K562 (cell line): ENCODE data around the gene CDNF. TPM values are rescaled to one million over a fixed set of nuclear protein-coding genes. Genes with fewer than 3 reads are reported as not detected.

Experiments used
- ATAC-seq: fragments of 200-7000 bp; cut with Tn5 transposase; 3 replicates; pipeline ENCODE4 v1.9.1; 2020; ENCODE audit warnings: moderate library complexity
- BruUV-seq: library from RNA; stranded (reverse); fragments of 400-500 nt; replicated peaks from 2 replicates; lab custom pipeline; 2021; lab: Mats Ljungman, UMichigan
- CTCF ChIA-PET: fragments of 300-600 bp; formaldehyde crosslinking; extraction: SDS; loops from one replicate; lab custom pipeline; 2021; ENCODE audit warnings: low intra/inter-chr PET ratio; lab: Yijun Ruan, JAX
- POLR2A ChIA-PET: fragments of 300-600, 350-650 bp; sonication (Branson Sonifier 250); formaldehyde crosslinking; extraction: SDS; loops from one replicate; lab custom pipeline; 2021; ENCODE audit warnings: antibody characterized with exemption, inconsistent platforms; lab: Yijun Ruan, JAX
- DNase-seq, 4 experiments: peaks; one replicate each; pipeline versions ENCODE4 v3.0.0 to v3.0.0-alpha.2; 2011 to 2018; ENCODE audit warnings: low spot score in 3 of 4, mixed read lengths in 3 of 4; ENCODE audit errors: extremely low read depth in 1 of 4
- FAIRE-seq: peaks from 2 replicates; lab custom pipeline; 2011; peaks lifted over from hg19 to GRCh38; lab: Jason Lieb, UNC
- H2AFZ ChIP-seq: 2 replicates; pipeline ENCODE4 v1.6.0; 2011; ENCODE audit warnings: low read depth, low read length, control low read depth, inconsistent platforms
- H3K27ac ChIP-seq: fragments of 200-600 bp; 3 replicates; pipeline ENCODE4 v1.8.0; 2011; ENCODE audit warnings: low read depth, mild to moderate bottlenecking, control low read depth, inconsistent platforms, low read length, moderate library complexity, mixed read lengths; ENCODE audit errors: extremely low read depth
- H3K27me3 ChIP-seq, 2 experiments: fragments of 300-600 bp in 1 of 2; 2 replicates in 1 of 2; 3 replicates in 1 of 2; pipeline versions ENCODE4 v1.6.0 to v1.8.0; 2011; ENCODE audit warnings: inconsistent platforms in 2 of 2, low read length in 2 of 2, mild to moderate bottlenecking in 1 of 2, mixed read lengths in 1 of 2, moderate library complexity in 1 of 2; ENCODE audit not compliant: control insufficient read depth in 2 of 2, insufficient read depth in 2 of 2
- H3K36me3 ChIP-seq: fragments of 300-600 bp; 3 replicates; pipeline ENCODE4 v1.8.0; 2011; ENCODE audit warnings: mild to moderate bottlenecking, low read length, inconsistent platforms; ENCODE audit not compliant: control insufficient read depth, insufficient read depth
- H3K4me1 ChIP-seq, 2 experiments: fragments of 200-600 bp in 1 of 2; replicated peaks in 1 of 2; 2 replicates in 1 of 2; 3 replicates in 1 of 2; pipeline versions ENCODE4 v1.5.1 to v1.8.0; 2011; ENCODE audit warnings: inconsistent platforms in 2 of 2, low read length in 2 of 2, mild to moderate bottlenecking in 1 of 2, mixed read lengths in 1 of 2, moderate library complexity in 1 of 2; ENCODE audit not compliant: control insufficient read depth in 2 of 2, insufficient read depth in 2 of 2
- H3K4me2 ChIP-seq: 2 replicates; pipeline ENCODE4 v1.6.1; 2011; ENCODE audit warnings: low read length, control low read depth, inconsistent platforms, mixed read lengths; ENCODE audit not compliant: insufficient read depth
- H3K4me3 ChIP-seq: fragments of 200-600 bp; sonication (generic), shearing (Covaris generic); 2 replicates; pipeline ENCODE4 v1.5.1; 2016; ENCODE audit warnings: control low read depth, inconsistent platforms
- H3K79me2 ChIP-seq: fragments of 200-600 bp; 3 replicates; pipeline ENCODE4 v1.8.0; 2011; ENCODE audit warnings: low read length, inconsistent platforms; ENCODE audit not compliant: control insufficient read depth, insufficient read depth
- H3K9ac ChIP-seq, 2 experiments: 2 replicates each; pipeline versions ENCODE4 v1.6.0 to v1.6.1; 2011; ENCODE audit warnings: low read depth in 2 of 2, low read length in 2 of 2, control low read depth in 1 of 2, inconsistent platforms in 1 of 2, mild to moderate bottlenecking in 1 of 2, mixed read lengths in 1 of 2; ENCODE audit not compliant: insufficient read depth in 1 of 2
- H3K9me1 ChIP-seq: one replicate; pipeline ENCODE4 v1.6.0; 2011; ENCODE audit warnings: inconsistent platforms, mild to moderate bottlenecking, low read length, moderate library complexity; ENCODE audit not compliant: control insufficient read depth, insufficient read depth
- H3K9me3 ChIP-seq: replicated peaks from 2 replicates; pipeline ENCODE4 v1.5.1; 2011; ENCODE audit warnings: low read depth, low read length, inconsistent platforms; ENCODE audit not compliant: control insufficient read depth, insufficient read depth
- H4K20me1 ChIP-seq: replicated peaks from 2 replicates; pipeline ENCODE4 v1.6.1; 2011; ENCODE audit warnings: low read length, inconsistent platforms, mixed read lengths; ENCODE audit not compliant: control insufficient read depth, insufficient read depth
- EHMT2 ChIP-seq: fragments of 450-650 bp; IDR thresholded peaks from 2 replicates; pipeline ENCODE4 v1.6.1; 2018; ENCODE audit warnings: antibody characterized with exemption
- HDAC8 ChIP-seq: fragments of 450-650 bp; IDR thresholded peaks from 2 replicates; pipeline ENCODE4 v1.6.1; 2016; ENCODE audit warnings: mild to moderate bottlenecking, missing genetic modification characterization, moderate library complexity, missing compliant biosample characterization
- L3MBTL2 ChIP-seq: fragments of 450-650 bp; IDR thresholded peaks from 2 replicates; pipeline ENCODE4 v1.6.1; 2016; ENCODE audit warnings: mild to moderate bottlenecking, moderate library complexity
- MAFG ChIP-seq: fragments of 450-650 bp; conservative IDR thresholded peaks from 2 replicates; pipeline ENCODE4 v1.6.1; 2016; ENCODE audit warnings: missing genetic modification characterization, missing compliant biosample characterization
- MEF2A ChIP-seq: IDR thresholded peaks from 2 replicates; pipeline ENCODE4 v1.6.1; 2011; ENCODE audit warnings: low read depth, mild to moderate bottlenecking, low read length, moderate library complexity; ENCODE audit not compliant: control insufficient read depth
- RAD21 ChIP-seq, 2 experiments: fragments of 250-450 bp in 1 of 2; fragments of 450-650 bp in 1 of 2; sonication (Bioruptor Pico) in 1 of 2; formaldehyde crosslinking in 1 of 2; IDR thresholded peaks in 1 of 2; conservative IDR thresholded peaks in 1 of 2; 2 replicates each; pipeline versions ENCODE4 v1.4.0 to v1.8.0; 2020 to 2022; ENCODE audit warnings: mild to moderate bottlenecking in 2 of 2, moderate library complexity in 1 of 2
- RB1 ChIP-seq: fragments of 450-650 bp; IDR thresholded peaks from 2 replicates; pipeline ENCODE4 v1.6.1; 2017; ENCODE audit warnings: low read depth, mild to moderate bottlenecking
- SIN3A ChIP-seq, 2 experiments: fragments of 150-350 bp in 1 of 2; IDR thresholded peaks; 2 replicates each; pipeline ENCODE4 v1.6.1; 2011 to 2016; ENCODE audit warnings: borderline replicate concordance in 2 of 2, low read depth in 2 of 2, low read length in 2 of 2, mild to moderate bottlenecking in 2 of 2, moderate library complexity in 2 of 2; ENCODE audit not compliant: control insufficient read depth in 1 of 2
- SRSF1 ChIP-seq: fragments of 200-400 bp; formaldehyde crosslinking; IDR thresholded peaks from 2 replicates; pipeline ENCODE4 v1.6.1; 2017; ENCODE audit warnings: mild to moderate bottlenecking, low read depth, low read length, moderate library complexity
- ZBTB40 ChIP-seq, 2 experiments: fragments of 450-650 bp in 1 of 2; sonication (generic) in 1 of 2; formaldehyde crosslinking in 1 of 2; IDR thresholded peaks; 2 replicates each; pipeline versions ENCODE4 v1.7.1 to v1.9.0; 2016 to 2022; ENCODE audit warnings: inconsistent platforms in 1 of 2, mild to moderate bottlenecking in 1 of 2, missing genetic modification reagents in 1 of 2
- ZNF512 ChIP-seq: IDR thresholded peaks from 2 replicates; pipeline ENCODE4 v1.6.1; 2016; ENCODE audit warnings: missing genetic modification characterization, missing compliant biosample characterization
- whole genome bisulfite sequencing: fragments of 100-300 bp; shearing (Covaris generic); methylation state at CpG from one replicate; pipeline ENCODE4 v1.1.6; 2016; ENCODE audit warnings: low coverage, mixed read lengths; ENCODE audit not compliant: insufficient coverage; ENCODE audit errors: missing lambda C conversion rate; 5-methylcytosine and 5-hydroxymethylcytosine counted together
- in situ Hi-C: fragments of 300-500 bp; cut with MboI; formaldehyde crosslinking; loops from 4 replicates; pipeline ENCODE4 v1.15.0; 2018; ENCODE audit warnings: inconsistent platforms, mixed read lengths
- intact Hi-C: fragments of 100-400 bp; cut with micrococcal nuclease; formaldehyde crosslinking; loops from 2 replicates; pipeline ENCODE4 v1.14.2; 2022
- polyA plus RNA-seq, 8 experiments: library from polyadenylated mRNA; depleted of rRNA in 4 of 8; stranded (reverse) in 5 of 8; unstranded in 3 of 8; fragments of >200 nt; fragmentation: Nextera tagmentation in 2 of 8; fragmentation: Illumina TruSeq in 1 of 8; extraction: Ambion mirVana in 2 of 8; extraction: Trizol in 1 of 8; gene quantifications; 2 replicates each; pipeline versions ENCODE4 v1.2.1 to v1.2.3, GENCODE V29; 2011 to 2014; ENCODE audit warnings: inconsistent platforms in 1 of 8, missing spikeins in 1 of 8
- total RNA-seq, 7 experiments: library from RNA; depleted of rRNA in 6 of 7; stranded (reverse); fragments of >200 nt in 6 of 7; fragmentation: Illumina TruSeq in 2 of 7; extraction: Trizol in 2 of 7; gene quantifications; 2 replicates each; pipeline versions ENCODE4 v1.2.1 to v1.2.3, GENCODE V29; 2011 to 2021; ENCODE audit warnings: low replicate concordance in 1 of 7

Gene CDNF
- total and polyA plus RNA-seq, 9 of the 15 experiments (the other 6 are each of a cell fraction or from before 2014, with no cell fraction given): 0.18 to 1.6 (median 0.61) TPM

- Histone ChIP-seq H3K9ac (no peak overlapping the region), H3K36me3 (no peaks in the 10 kb centered on the region), H2AFZ (peak overlapping the region; percentile 79), H3K4me3 (no peak overlapping the region), H4K20me1 (no peaks in the 10 kb centered on the region), H3K9me3 (no peaks in the 10 kb centered on the region), H3K4me1 (no peaks in the 10 kb centered on the region; a peak in 1 of 5 replicates), H3K27ac (no peak overlapping the region), H3K9me1 (no peaks in the 10 kb centered on the region), H3K27me3 (peaks cover 8 to 10% of the 10 kb centered on the region in 2 experiments; a peak in 4 of 5 replicates), H3K4me2 (peak overlapping the region; percentile 51), H3K79me2 (no peaks in the 10 kb centered on the region)
- ATAC-seq (peak; percentile 81), DNase-seq (peak in 1 of 4 experiments; percentile 41), FAIRE-seq (no peak)
- in situ Hi-C loops: no loop called here
- intact Hi-C loops: no loop called here
- POLR2A ChIA-PET: interaction anchor here (1.1 kb wide), 1 partner anchor 17 kb away, joined by 3 read pairs; the partner anchor contains the start of gene CDNF
- CTCF ChIA-PET: no interaction called here
- 17% methylated on average over 5 of the region's 5 CpGs for whole genome bisulfite sequencing
- no TSS peak for BruUV-seq
- TF ChIP-seq MAFG (no peak), RAD21 (CRISPR knock-in tag; conservative IDR thresholded peaks at IDR 0.05 in 1 of 2, IDR thresholded peaks at IDR 0.05 in 1 of 2) (no peak), SIN3A (IDR thresholded peaks at IDR 0.05; ENCODE audit: borderline replicate concordance in 2 of 2, control insufficient read depth in 1 of 2, low read depth in 2 of 2, low read length in 2 of 2) (no peak), ZBTB40 (IDR thresholded peaks at IDR 0.05) (0 out of 2 replicates have a peak, but pooled peaks have one; percentile 34), ZBTB40 (CRISPR knock-in tag; IDR thresholded peaks at IDR 0.05) (no peak), SRSF1 (no peak), EHMT2 (peak; percentile 77; the same call in 1 of the 2 replicates), MEF2A (no peak), L3MBTL2 (0 out of 2 replicates have a peak, but pooled peaks have one; percentile 26), RB1 (no peak), HDAC8 (tag) (no peak), ZNF512 (tag) (no peak)
Observed at GRCh38 chr10:14820775-14821154, 17.1 kb downstream of the CDNF start.
